Ishikawa (cell line): ENCODE measurements around the gene DOCK1.

ENCODE experiments used
- CEBPB ChIP-seq: IDR thresholded peaks from 2 replicates; pipeline ENCODE4 v1.6.1; 2012
- CREB1 ChIP-seq: IDR thresholded peaks from 2 replicates; pipeline ENCODE4 v1.6.1; 2012; ENCODE audit warnings: low read depth
- EGR1 ChIP-seq: IDR thresholded peaks from 2 replicates; pipeline ENCODE4 v1.6.1; 2012
- EP300 ChIP-seq: IDR thresholded peaks from 2 replicates; pipeline ENCODE4 v1.6.1; 2012; ENCODE audit warnings: borderline replicate concordance
- FOXM1 ChIP-seq: IDR thresholded peaks from 2 replicates; pipeline ENCODE4 v1.6.1; 2012; ENCODE audit warnings: low read depth, borderline replicate concordance
- NFIC ChIP-seq: IDR thresholded peaks from 2 replicates; pipeline ENCODE4 v1.6.1; 2012
- RAD21 ChIP-seq: IDR thresholded peaks from 2 replicates; pipeline ENCODE4 v1.6.1; 2012; ENCODE audit warnings: low read depth
- TAF1 ChIP-seq: IDR thresholded peaks from 2 replicates; pipeline ENCODE4 v1.6.1; 2012; ENCODE audit warnings: low read depth, mild to moderate bottlenecking
- TCF12 ChIP-seq: IDR thresholded peaks from 2 replicates; pipeline ENCODE4 v1.6.1; 2012; ENCODE audit warnings: low read depth
- TEAD4 ChIP-seq: IDR thresholded peaks from 2 replicates; pipeline ENCODE4 v1.6.1; 2012
- YY1 ChIP-seq: IDR thresholded peaks from 2 replicates; pipeline ENCODE4 v1.6.1; 2012; ENCODE audit warnings: low read depth
- ZBTB7A ChIP-seq: IDR thresholded peaks from 2 replicates; pipeline ENCODE4 v1.6.1; 2012; ENCODE audit warnings: low read depth
- TF ChIP-seq, protein P1 (sequence below): IDR thresholded peaks from 2 replicates; pipeline ENCODE4 v1.6.1; 2012; ENCODE audit warnings: low read depth, mild to moderate bottlenecking
- TF ChIP-seq, protein P2 (sequence below): IDR thresholded peaks from 2 replicates; pipeline ENCODE4 v1.6.1; 2012
- TF ChIP-seq, protein P3 (sequence below): IDR thresholded peaks from 2 replicates; pipeline ENCODE4 v1.6.1; 2012

Gene DOCK1

DNA sequence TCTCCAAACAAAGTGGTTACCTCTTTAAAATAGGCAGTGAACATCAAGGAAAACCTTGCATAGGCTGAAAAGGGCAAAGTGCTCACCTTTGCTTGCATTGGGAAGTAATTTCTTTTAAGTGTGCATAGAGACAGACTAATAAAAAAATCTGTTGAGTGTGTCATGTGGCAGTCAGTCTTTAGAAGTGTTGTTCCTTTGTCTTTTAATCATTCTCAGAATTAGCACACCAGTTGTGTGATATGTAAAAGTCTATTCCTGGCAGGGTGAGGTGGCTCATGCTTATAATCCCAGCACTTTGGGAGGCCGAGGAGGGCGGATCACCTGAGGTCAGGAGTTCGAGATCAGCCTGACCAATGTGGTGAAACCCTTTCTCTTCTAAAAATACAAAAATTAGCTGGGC is 174.2 kb downstream of the DOCK1 start:
- TF ChIP-seq, protein P1, sequence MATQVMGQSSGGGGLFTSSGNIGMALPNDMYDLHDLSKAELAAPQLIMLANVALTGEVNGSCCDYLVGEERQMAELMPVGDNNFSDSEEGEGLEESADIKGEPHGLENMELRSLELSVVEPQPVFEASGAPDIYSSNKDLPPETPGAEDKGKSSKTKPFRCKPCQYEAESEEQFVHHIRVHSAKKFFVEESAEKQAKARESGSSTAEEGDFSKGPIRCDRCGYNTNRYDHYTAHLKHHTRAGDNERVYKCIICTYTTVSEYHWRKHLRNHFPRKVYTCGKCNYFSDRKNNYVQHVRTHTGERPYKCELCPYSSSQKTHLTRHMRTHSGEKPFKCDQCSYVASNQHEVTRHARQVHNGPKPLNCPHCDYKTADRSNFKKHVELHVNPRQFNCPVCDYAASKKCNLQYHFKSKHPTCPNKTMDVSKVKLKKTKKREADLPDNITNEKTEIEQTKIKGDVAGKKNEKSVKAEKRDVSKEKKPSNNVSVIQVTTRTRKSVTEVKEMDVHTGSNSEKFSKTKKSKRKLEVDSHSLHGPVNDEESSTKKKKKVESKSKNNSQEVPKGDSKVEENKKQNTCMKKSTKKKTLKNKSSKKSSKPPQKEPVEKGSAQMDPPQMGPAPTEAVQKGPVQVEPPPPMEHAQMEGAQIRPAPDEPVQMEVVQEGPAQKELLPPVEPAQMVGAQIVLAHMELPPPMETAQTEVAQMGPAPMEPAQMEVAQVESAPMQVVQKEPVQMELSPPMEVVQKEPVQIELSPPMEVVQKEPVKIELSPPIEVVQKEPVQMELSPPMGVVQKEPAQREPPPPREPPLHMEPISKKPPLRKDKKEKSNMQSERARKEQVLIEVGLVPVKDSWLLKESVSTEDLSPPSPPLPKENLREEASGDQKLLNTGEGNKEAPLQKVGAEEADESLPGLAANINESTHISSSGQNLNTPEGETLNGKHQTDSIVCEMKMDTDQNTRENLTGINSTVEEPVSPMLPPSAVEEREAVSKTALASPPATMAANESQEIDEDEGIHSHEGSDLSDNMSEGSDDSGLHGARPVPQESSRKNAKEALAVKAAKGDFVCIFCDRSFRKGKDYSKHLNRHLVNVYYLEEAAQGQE = no peak
- TF ChIP-seq NFIC (no peak), ZBTB7A (no peak), CEBPB (no peak)

- TF ChIP-seq, protein P1 = no peak
- TF ChIP-seq CREB1 (no peak), NFIC (no peak), FOXM1 (no peak), EP300 (no peak), EGR1 (no peak)
These were observed 175.1 kb downstream of the DOCK1 start for GRCh38 chr10:127080317-127080716.

GRCh38 chr10:127081851-127082345 is 176.7 kb downstream of the DOCK1 start:
- TF ChIP-seq CEBPB (no peak), NFIC (no peak), FOXM1 (no peak), TAF1 (no peak), CREB1 (no peak), ZBTB7A (no peak), EP300 (no peak), EGR1 (no peak), RAD21 (no peak), TCF12 (no peak)
- TF ChIP-seq, protein P2, sequence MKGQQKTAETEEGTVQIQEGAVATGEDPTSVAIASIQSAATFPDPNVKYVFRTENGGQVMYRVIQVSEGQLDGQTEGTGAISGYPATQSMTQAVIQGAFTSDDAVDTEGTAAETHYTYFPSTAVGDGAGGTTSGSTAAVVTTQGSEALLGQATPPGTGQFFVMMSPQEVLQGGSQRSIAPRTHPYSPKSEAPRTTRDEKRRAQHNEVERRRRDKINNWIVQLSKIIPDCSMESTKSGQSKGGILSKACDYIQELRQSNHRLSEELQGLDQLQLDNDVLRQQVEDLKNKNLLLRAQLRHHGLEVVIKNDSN = no peak
- TF ChIP-seq, protein P1 = no peak
- TF ChIP-seq, protein P3, sequence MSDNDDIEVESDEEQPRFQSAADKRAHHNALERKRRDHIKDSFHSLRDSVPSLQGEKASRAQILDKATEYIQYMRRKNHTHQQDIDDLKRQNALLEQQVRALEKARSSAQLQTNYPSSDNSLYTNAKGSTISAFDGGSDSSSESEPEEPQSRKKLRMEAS = no peak

GRCh38 chr10:127082651-127083050 is 177.4 kb downstream of the DOCK1 start:
- no peak for TF ChIP-seq FOXM1
- no peak for TF ChIP-seq YY1
- no peak for TF ChIP-seq EGR1
- TF ChIP-seq, protein P2 = no peak
- TF ChIP-seq, protein P3 = no peak
- no peak for TF ChIP-seq CREB1

DNA sequence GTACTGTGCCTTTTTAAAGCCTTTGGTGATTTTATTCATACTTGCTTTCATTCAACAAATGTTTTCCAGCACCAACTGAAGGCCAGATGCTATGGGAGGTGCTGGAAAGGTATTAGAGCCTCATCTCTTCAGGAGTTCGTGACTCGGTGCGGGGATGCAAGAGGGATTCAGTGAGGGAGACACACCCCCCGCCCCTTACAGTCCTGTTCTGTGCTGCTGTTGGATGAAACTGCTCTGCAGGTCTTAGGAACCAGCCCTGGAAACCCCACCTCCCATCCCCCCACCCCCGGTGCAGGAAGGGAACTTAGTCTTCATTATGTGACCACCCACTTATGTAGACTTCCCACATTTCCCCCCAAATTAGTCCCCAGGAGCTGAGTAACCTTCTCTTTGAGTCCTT is 180.7 kb downstream of the DOCK1 start:
- TF ChIP-seq, protein P1 = no peak
- no peak for TF ChIP-seq TAF1
- TF ChIP-seq CEBPB = no peak
- TF ChIP-seq RAD21 = no peak
- TF ChIP-seq YY1 = no peak
- no peak for TF ChIP-seq EP300
- TF ChIP-seq EGR1 = no peak
- TF ChIP-seq TEAD4 = no peak
- no peak for TF ChIP-seq TCF12
- TF ChIP-seq FOXM1 = no peak
- no peak for TF ChIP-seq CREB1
- no peak for TF ChIP-seq ZBTB7A
- TF ChIP-seq NFIC = no peak
- TF ChIP-seq, protein P3 = no peak
- TF ChIP-seq, protein P2 = no peak
